ENCODE results near the gene OSBPL2. TPM values are rescaled to one million over a fixed set of nuclear protein-coding genes. Genes with fewer than 3 reads are reported as not detected.

OSBPL2 gene
- total RNA-seq, 2 experiments from 2014 or later, result 23.6 to 24.3 TPM

- no peaks in the 10 kb centered on the region for H3K27me3 Mint-ChIP-seq
- no peak for TF ChIP-seq CTCF (IDR thresholded peaks at IDR 0.05)
- no peak overlapping the region for H3K4me3 Mint-ChIP-seq
- intact Hi-C loops (cut with micrococcal nuclease), result no loop called here
- peaks cover 9% of the 10 kb centered on the region for H3K36me3 Mint-ChIP-seq (ENCODE audit: low read depth)
- no peaks in the 10 kb centered on the region for H3K9me3 Mint-ChIP-seq
- CTCF ChIA-PET, result interaction anchor here (0.7 to 1.4 kb wide), 3 partner anchors 52 to 217 kb away, joined by 3 to 4 read pairs (median 3); no protein-coding TSS in a partner anchor
- ATAC-seq, result no peak
- no peak overlapping the region for H3K27ac Mint-ChIP-seq
- peaks cover 14% of the 10 kb centered on the region for H3K4me1 Mint-ChIP-seq (ENCODE audit: low read depth)
- POLR2A ChIA-PET, result no interaction called here
- no peak for DNase-seq
Measured at GRCh38 chr20:62193079-62194025, 45.0 kb upstream of the OSBPL2 start.

GRCh38 chr20:62195075-62195405 lies 43.3 kb upstream of the OSBPL2 start:
- ATAC-seq, result no peak
- Mint-ChIP-seq H3K36me3 (ENCODE audit: low read depth) (peaks cover 18% of the 10 kb centered on the region), H3K27ac (no peak overlapping the region), H3K9me3 (no peaks in the 10 kb centered on the region), H3K27me3 (no peaks in the 10 kb centered on the region), H3K4me1 (ENCODE audit: low read depth) (peaks cover 12% of the 10 kb centered on the region), H3K4me3 (no peak overlapping the region)
- ChIA-PET POLR2A (no interaction called here), CTCF (interaction anchor here (0.9 to 1.4 kb wide), 3 partner anchors 38 to 184 kb away, joined by 3 to 4 read pairs (median 3); no protein-coding TSS in a partner anchor)
- no peak for DNase-seq
- intact Hi-C loops (cut with micrococcal nuclease), result no loop called here
- no peak for TF ChIP-seq CTCF (IDR thresholded peaks at IDR 0.05)

- DNase-seq, result no peak
- no peaks in the 10 kb centered on the region for H3K27me3 Mint-ChIP-seq
- intact Hi-C loops (cut with micrococcal nuclease), result no loop called here
- peaks cover 11% of the 10 kb centered on the region for H3K4me1 Mint-ChIP-seq (ENCODE audit: low read depth)
- H3K36me3 Mint-ChIP-seq (ENCODE audit: low read depth), result peaks cover 24% of the 10 kb centered on the region
- TF ChIP-seq CTCF (IDR thresholded peaks at IDR 0.05), result no peak
- no peak for ATAC-seq
- H3K4me3 Mint-ChIP-seq, result no peak overlapping the region
- ChIA-PET POLR2A (no interaction called here), CTCF (interaction anchor here (1.4 kb wide), 1 partner anchor 184 kb away, joined by 3 read pairs; no protein-coding TSS in a partner anchor)
- no peak overlapping the region for H3K27ac Mint-ChIP-seq
- H3K9me3 Mint-ChIP-seq, result no peaks in the 10 kb centered on the region
Measured at GRCh38 chr20:62195736-62196135, 42.6 kb upstream of the OSBPL2 start.

- Mint-ChIP-seq H3K9me3 (no peaks in the 10 kb centered on the region), H3K27me3 (no peaks in the 10 kb centered on the region), H3K4me1 (ENCODE audit: low read depth) (peaks cover 10% of the 10 kb centered on the region), H3K27ac (no peak overlapping the region), H3K4me3 (no peak overlapping the region), H3K36me3 (ENCODE audit: low read depth) (peaks cover 24% of the 10 kb centered on the region)
- ATAC-seq, result no peak
- CTCF ChIA-PET, result no interaction called here
- POLR2A ChIA-PET, result no interaction called here
- intact Hi-C loops (cut with micrococcal nuclease), result no loop called here
- TF ChIP-seq CTCF (IDR thresholded peaks at IDR 0.05), result no peak
- no peak for DNase-seq
Measured at GRCh38 chr20:62196286-62196685, 42.0 kb upstream of the OSBPL2 start.

- ATAC-seq (no peak), DNase-seq (no peak)
- H3K27me3 Mint-ChIP-seq, result no peaks in the 10 kb centered on the region
- no peaks in the 10 kb centered on the region for H3K9me3 Mint-ChIP-seq
- ChIA-PET CTCF (no interaction called here), POLR2A (no interaction called here)
- H3K4me1 Mint-ChIP-seq (ENCODE audit: low read depth), result peaks cover 9% of the 10 kb centered on the region
- intact Hi-C loops (cut with micrococcal nuclease), result no loop called here
- H3K4me3 Mint-ChIP-seq, result no peak overlapping the region
- no peak for TF ChIP-seq CTCF (IDR thresholded peaks at IDR 0.05)
- no peak overlapping the region for H3K27ac Mint-ChIP-seq
- H3K36me3 Mint-ChIP-seq (ENCODE audit: low read depth), result peaks cover 29% of the 10 kb centered on the region
Measured at GRCh38 chr20:62197311-62197710, 41.0 kb upstream of the OSBPL2 start.

All from activated CD8-positive, alpha-beta T cell treated with anti-CD3 and anti-CD28 coated beads for 36 hours (primary cell).